ENCODE results near the gene RAB40C.

DNA sequence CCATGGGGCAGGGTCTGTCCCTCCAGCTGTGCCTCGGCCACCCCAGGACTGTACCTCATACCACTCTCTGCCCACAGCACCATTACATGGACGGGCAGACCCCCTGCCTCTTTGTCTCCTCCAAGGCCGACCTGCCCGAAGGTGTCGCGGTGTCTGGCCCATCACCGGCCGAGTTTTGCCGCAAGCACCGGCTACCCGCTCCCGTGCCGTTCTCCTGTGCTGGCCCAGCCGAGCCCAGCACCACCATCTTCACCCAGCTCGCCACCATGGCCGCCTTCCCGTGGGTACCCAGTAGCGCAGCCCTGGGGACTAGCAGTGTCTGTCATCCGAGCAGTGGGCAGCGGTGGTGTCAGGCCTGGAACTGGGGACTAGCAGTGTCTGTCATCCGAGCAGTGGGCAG, 83.0 kb downstream of the RAB40C start:
- TF ChIP-seq ZNF70 (CRISPR knock-in tag; IDR thresholded peaks at IDR 0.05) (no peak), CREB5 (CRISPR knock-in tag; IDR thresholded peaks at IDR 0.05; ENCODE audit: low read depth) (no peak), ZNF565 (CRISPR knock-in tag; conservative IDR thresholded peaks at IDR 0.05; ENCODE audit: low read depth) (no peak), ZFP30 (CRISPR knock-in tag; IDR thresholded peaks at IDR 0.05) (no peak), ARNTL (CRISPR knock-in tag; IDR thresholded peaks at IDR 0.05; ENCODE audit: borderline replicate concordance, low read depth) (no peak), ZFP3 (CRISPR knock-in tag; IDR thresholded peaks at IDR 0.05) (no peak), ZC3H10 (CRISPR knock-in tag; IDR thresholded peaks at IDR 0.05) (no peak), CSRNP3 (CRISPR knock-in tag; IDR thresholded peaks at IDR 0.05) (no peak), TCF4 (CRISPR knock-in tag; IDR thresholded peaks at IDR 0.05; ENCODE audit: borderline replicate concordance) (no peak), SNAI2 (CRISPR knock-in tag; IDR thresholded peaks at IDR 0.05) (no peak), PATZ1 (CRISPR knock-in tag; IDR thresholded peaks at IDR 0.05; ENCODE audit: borderline replicate concordance) (no peak)
- TF ChIP-seq, protein P1, sequence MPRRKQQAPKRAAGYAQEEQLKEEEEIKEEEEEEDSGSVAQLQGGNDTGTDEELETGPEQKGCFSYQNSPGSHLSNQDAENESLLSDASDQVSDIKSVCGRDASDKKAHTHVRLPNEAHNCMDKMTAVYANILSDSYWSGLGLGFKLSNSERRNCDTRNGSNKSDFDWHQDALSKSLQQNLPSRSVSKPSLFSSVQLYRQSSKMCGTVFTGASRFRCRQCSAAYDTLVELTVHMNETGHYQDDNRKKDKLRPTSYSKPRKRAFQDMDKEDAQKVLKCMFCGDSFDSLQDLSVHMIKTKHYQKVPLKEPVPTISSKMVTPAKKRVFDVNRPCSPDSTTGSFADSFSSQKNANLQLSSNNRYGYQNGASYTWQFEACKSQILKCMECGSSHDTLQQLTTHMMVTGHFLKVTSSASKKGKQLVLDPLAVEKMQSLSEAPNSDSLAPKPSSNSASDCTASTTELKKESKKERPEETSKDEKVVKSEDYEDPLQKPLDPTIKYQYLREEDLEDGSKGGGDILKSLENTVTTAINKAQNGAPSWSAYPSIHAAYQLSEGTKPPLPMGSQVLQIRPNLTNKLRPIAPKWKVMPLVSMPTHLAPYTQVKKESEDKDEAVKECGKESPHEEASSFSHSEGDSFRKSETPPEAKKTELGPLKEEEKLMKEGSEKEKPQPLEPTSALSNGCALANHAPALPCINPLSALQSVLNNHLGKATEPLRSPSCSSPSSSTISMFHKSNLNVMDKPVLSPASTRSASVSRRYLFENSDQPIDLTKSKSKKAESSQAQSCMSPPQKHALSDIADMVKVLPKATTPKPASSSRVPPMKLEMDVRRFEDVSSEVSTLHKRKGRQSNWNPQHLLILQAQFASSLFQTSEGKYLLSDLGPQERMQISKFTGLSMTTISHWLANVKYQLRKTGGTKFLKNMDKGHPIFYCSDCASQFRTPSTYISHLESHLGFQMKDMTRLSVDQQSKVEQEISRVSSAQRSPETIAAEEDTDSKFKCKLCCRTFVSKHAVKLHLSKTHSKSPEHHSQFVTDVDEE (CRISPR knock-in tag; IDR thresholded peaks at IDR 0.05) = no peak
